CD14-positive monocyte (primary cell): ENCODE data around the gene SUMF2. TPM values are rescaled to one million over a fixed set of nuclear protein-coding genes. Genes with fewer than 3 reads are reported as not detected.
"Not testable (repeated sequence)": the region's sequence is repeated elsewhere in the genome, so short reads cannot be mapped to it uniquely, and the experiment has no call there.

Source experiments
- DNase-seq, 3 donors: peaks; one replicate each; pipeline ENCODE4 v3.0.0-alpha.2; 2011 to 2022
- H2AFZ ChIP-seq: 2 replicates; pipeline ENCODE4 v1.6.0; 2012; ENCODE audit warnings: mild to moderate bottlenecking, low read depth, low read length, inconsistent platforms; ENCODE audit not compliant: insufficient read depth, poor library complexity, severe bottlenecking
- H3K27ac ChIP-seq, 2 donors: 1 replicate in 1 of 2; 2 replicates in 1 of 2; pipeline ENCODE4 v1.5.1; 2012 to 2013; ENCODE audit warnings: low read length in 2 of 2, control low read depth in 1 of 2, inconsistent platforms in 1 of 2, low read depth in 1 of 2, mild to moderate bottlenecking in 1 of 2
- H3K27me3 ChIP-seq, 2 donors: one replicate each; pipeline versions ENCODE4 v1.6.0 to v1.6.1; 2011 to 2013; ENCODE audit warnings: low read length in 2 of 2; ENCODE audit not compliant: control insufficient read depth in 2 of 2, insufficient read depth in 2 of 2
- H3K36me3 ChIP-seq, 2 donors: replicated peaks in 1 of 2; 1 replicate in 1 of 2; 2 replicates in 1 of 2; pipeline versions ENCODE4 v1.5.1 to v1.6.1; 2012 to 2013; ENCODE audit warnings: low read length in 2 of 2, control low read depth in 1 of 2, inconsistent platforms in 1 of 2, mild to moderate bottlenecking in 1 of 2; ENCODE audit not compliant: insufficient read depth in 2 of 2, control insufficient read depth in 1 of 2
- H3K4me1 ChIP-seq, 2 donors: 1 replicate in 1 of 2; 2 replicates in 1 of 2; pipeline versions ENCODE4 v1.5.1 to v1.6.1; 2012 to 2013; ENCODE audit warnings: low read length in 2 of 2, control low read depth in 1 of 2, inconsistent platforms in 1 of 2, mild to moderate bottlenecking in 1 of 2, moderate library complexity in 1 of 2; ENCODE audit not compliant: insufficient read depth in 2 of 2, control insufficient read depth in 1 of 2
- H3K4me2 ChIP-seq: replicated peaks from 2 replicates; pipeline ENCODE3; 2012; ENCODE audit warnings: low read length, moderate library complexity, mild to moderate bottlenecking; ENCODE audit not compliant: poor library complexity, severe bottlenecking; ENCODE audit errors: extremely low read depth
- H3K4me3 ChIP-seq, 3 experiments: fragments of 200-600 bp in 1 of 3; sonication (generic) in 1 of 3; replicated peaks in 1 of 3; 1 replicate in 2 of 3; 2 replicates in 1 of 3; pipeline ENCODE4 v1.5.1; 2011 to 2013; ENCODE audit warnings: low read length in 3 of 3, mild to moderate bottlenecking in 3 of 3, control low read depth in 2 of 3, low read depth in 2 of 3, inconsistent platforms in 1 of 3, moderate library complexity in 1 of 3
- H3K79me2 ChIP-seq: 2 replicates; pipeline ENCODE4 v1.6.0; 2012; ENCODE audit warnings: mild to moderate bottlenecking, control low read depth, inconsistent platforms, low read length, moderate library complexity; ENCODE audit not compliant: insufficient read depth
- H3K9ac ChIP-seq: 2 replicates; pipeline ENCODE4 v1.6.0; 2017; ENCODE audit warnings: low read length, mild to moderate bottlenecking; ENCODE audit not compliant: insufficient read depth, poor library complexity, severe bottlenecking
- H3K9me3 ChIP-seq, 2 donors: replicated peaks in 1 of 2; 1 replicate in 1 of 2; 2 replicates in 1 of 2; pipeline versions ENCODE4 v1.5.1 to v1.6.1; 2012 to 2013; ENCODE audit warnings: low read length in 2 of 2, control low read depth in 1 of 2; ENCODE audit not compliant: control insufficient read depth in 1 of 2, insufficient read depth in 1 of 2
- H4K20me1 ChIP-seq: 2 replicates; pipeline ENCODE4 v1.6.0; 2012; ENCODE audit warnings: mild to moderate bottlenecking, low read length, control low read depth, moderate library complexity; ENCODE audit not compliant: insufficient read depth
- H3K27ac Mint-ChIP-seq, 7 donors: one replicate each; pipeline ENCODE4 v1.8.0; 2020; ENCODE audit warnings: mild to moderate bottlenecking in 7 of 7, mixed read lengths in 7 of 7, moderate library complexity in 6 of 7, inconsistent platforms in 2 of 7
- H3K27me3 Mint-ChIP-seq, 3 donors: one replicate each; pipeline ENCODE4 v1.8.0; 2021 to 2022; ENCODE audit warnings: low read depth in 3 of 3, mild to moderate bottlenecking in 3 of 3, mixed read lengths in 3 of 3, moderate library complexity in 3 of 3, inconsistent platforms in 1 of 3
- H3K36me3 Mint-ChIP-seq, 2 donors: one replicate each; pipeline ENCODE4 v1.8.0; 2020; ENCODE audit warnings: mixed read lengths in 2 of 2, inconsistent platforms in 1 of 2, mild to moderate bottlenecking in 1 of 2
- H3K4me1 Mint-ChIP-seq: one replicate; pipeline ENCODE4 v1.8.0; 2020; ENCODE audit warnings: mild to moderate bottlenecking, mixed read lengths
- H3K4me3 Mint-ChIP-seq, 2 donors: one replicate each; pipeline ENCODE4 v1.8.0; 2020; ENCODE audit warnings: mild to moderate bottlenecking in 2 of 2, mixed read lengths in 2 of 2, moderate library complexity in 1 of 2
- H3K9me3 Mint-ChIP-seq, 7 donors: one replicate each; pipeline ENCODE4 v1.8.0; 2020 to 2022; ENCODE audit warnings: mixed read lengths in 7 of 7, mild to moderate bottlenecking in 6 of 7, moderate library complexity in 6 of 7, inconsistent platforms in 2 of 7
- CTCF ChIP-seq: fragments of 200-600 bp; IDR thresholded peaks from one replicate; pipeline ENCODE4 v1.8.0; 2022; ENCODE audit warnings: antibody characterized with exemption, mild to moderate bottlenecking
- WGBS: methylation state at CpG from one replicate; pipeline ENCODE4 v1.1.5; 2013; ENCODE audit warnings: missing lambda C conversion rate; ENCODE audit not compliant: insufficient coverage; 5-methylcytosine and 5-hydroxymethylcytosine counted together
- intact Hi-C, 2 donors: fragments of 100-400 bp; cut with micrococcal nuclease; formaldehyde crosslinking; loops; one replicate each; pipeline versions ENCODE4 v1.15.0 to v1.15.1; 2023
- polyA plus RNA-seq, 3 donors: library from polyadenylated mRNA; depleted of rRNA in 1 of 3; unstranded in 2 of 3; stranded (reverse) in 1 of 3; fragments of 300-500 nt in 2 of 3; fragments of >200 nt in 1 of 3; fragmentation: Illumina TruSeq in 2 of 3; gene quantifications; 1 replicate in 2 of 3; 2 replicates in 1 of 3; pipeline ENCODE4 v1.2.3, GENCODE V29; 2012 to 2021

The SUMF2 gene
- polyA plus RNA-seq, 3 donors: 69.5 to 88.2 (median 75.0) TPM

DNA sequence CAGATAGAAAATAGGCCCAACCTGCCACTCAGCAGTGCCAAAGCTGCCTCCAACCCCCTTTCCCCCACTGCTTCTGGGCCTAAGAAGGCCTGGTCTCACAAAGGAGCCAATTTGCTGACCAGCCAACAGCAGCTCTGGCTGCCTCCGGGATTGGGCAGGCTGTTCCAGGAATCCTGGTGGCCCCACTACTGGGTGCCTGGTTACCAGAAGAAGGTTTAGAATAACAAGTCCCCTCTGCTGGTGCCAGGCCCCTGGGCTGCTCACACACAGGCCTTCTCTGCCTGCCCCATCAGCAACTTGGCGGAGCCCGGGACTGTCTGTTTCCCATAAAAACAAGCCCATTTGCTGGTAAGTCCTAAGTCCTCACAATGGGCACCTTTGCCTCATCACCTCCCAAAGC is 27.5 kb downstream of the SUMF2 start:
- 93% methylated on average over 3 of the region's 3 CpGs for WGBS
- no peak for TF ChIP-seq CTCF

DNA sequence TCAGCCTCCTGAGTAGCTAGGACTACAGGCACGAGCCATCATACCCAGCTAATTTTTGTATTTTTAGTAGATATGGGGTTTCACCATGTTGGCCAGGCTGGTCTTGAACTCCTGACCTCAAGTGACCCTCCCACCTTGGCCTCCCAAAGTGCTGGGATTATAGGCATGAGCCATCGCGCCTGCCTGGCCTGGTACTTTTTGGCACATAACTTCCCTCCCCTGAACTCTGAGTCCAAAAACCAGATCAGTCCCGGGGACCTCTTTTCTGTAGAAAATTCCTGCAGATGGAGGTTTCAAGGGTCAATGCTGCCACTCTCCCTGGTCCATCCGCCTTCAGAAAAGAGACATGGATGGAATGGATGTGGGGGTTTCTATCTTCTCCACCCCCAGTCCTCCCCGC is 28.3 kb downstream of the SUMF2 start:
- H3K4me1 ChIP-seq, DNase-seq, H3K9ac ChIP-seq, H3K4me1 Mint-ChIP-seq, H3K27me3 ChIP-seq, H3K4me2 ChIP-seq, H3K27me3 Mint-ChIP-seq, H4K20me1 ChIP-seq, intact Hi-C loops, H3K4me3 ChIP-seq, H3K27ac ChIP-seq, H2AFZ ChIP-seq, H3K4me3 Mint-ChIP-seq, H3K36me3 ChIP-seq, H3K9me3 Mint-ChIP-seq, H3K27ac Mint-ChIP-seq, H3K9me3 ChIP-seq, H3K79me2 ChIP-seq: not testable (repeated sequence)
- WGBS: no CpG with 5 or more reads among the region's 6 CpGs
- peaks cover 7 to 12% of the 10 kb centered on the region in 2 donors for H3K36me3 Mint-ChIP-seq

More for the DNA sequence above, 27.5 kb downstream of the SUMF2 start:
- Histone ChIP-seq H4K20me1 (no peaks in the 10 kb centered on the region), H3K4me2 (no peak overlapping the region), H2AFZ (no peak overlapping the region), H3K27me3 (no peaks in the 10 kb centered on the region), H3K9me3 (no peaks in the 10 kb centered on the region), H3K4me3 (no peak overlapping the region), H3K36me3 (peaks cover 2 to 7% of the 10 kb centered on the region in 2 donors), H3K9ac (no peak overlapping the region), H3K79me2 (no peaks in the 10 kb centered on the region), H3K27ac (no peak overlapping the region), H3K4me1 (no peaks in the 10 kb centered on the region)
- no peaks in the 10 kb centered on the region for H3K4me1 Mint-ChIP-seq
- peaks cover 7 to 12% of the 10 kb centered on the region in 2 donors for H3K36me3 Mint-ChIP-seq
- peaks cover 0 to 3% (median 0%) of the 10 kb centered on the region in 7 donors for H3K9me3 Mint-ChIP-seq
- intact Hi-C loops: no loop called here
- no peak for DNase-seq
- H3K27me3 Mint-ChIP-seq: peaks cover 0 to 3% (median 0%) of the 10 kb centered on the region in 3 donors
- H3K4me3 Mint-ChIP-seq: no peak overlapping the region
- peak overlapping the region in 1 of 7 donors; percentile 21 for H3K27ac Mint-ChIP-seq
